MV-4-11 (cell line): ENCODE measurements around the gene HOATZ.

Experiments
- DNase-seq: peaks from one replicate; lab custom pipeline; 2025; lab: John Stamatoyannopoulos, UW

Gene HOATZ

DNA sequence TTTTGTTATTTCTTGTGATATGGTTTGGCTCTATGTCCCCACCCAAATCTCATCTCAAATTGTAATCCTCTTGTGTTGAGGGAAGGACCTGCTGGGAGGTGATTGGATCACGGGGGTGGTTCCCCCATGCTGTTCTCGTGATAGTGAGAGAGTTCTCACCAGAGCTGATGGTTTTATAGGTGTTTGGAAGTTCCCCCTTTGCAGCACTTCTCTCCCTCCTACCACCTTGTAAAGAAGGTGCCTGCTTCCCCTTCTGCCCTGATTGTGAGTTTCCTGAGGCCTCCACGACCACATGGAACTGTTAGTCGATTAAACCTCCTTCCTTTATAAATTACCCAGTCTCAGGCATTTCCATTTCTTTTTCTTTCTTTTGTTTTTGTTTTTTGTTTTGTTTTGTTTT lies 63.2 kb downstream of the HOATZ start:
- DNase-seq, result no peak

GRCh38 chr11:111581341-111581740 lies 66.8 kb downstream of the HOATZ start:
- no peak for DNase-seq

DNA sequence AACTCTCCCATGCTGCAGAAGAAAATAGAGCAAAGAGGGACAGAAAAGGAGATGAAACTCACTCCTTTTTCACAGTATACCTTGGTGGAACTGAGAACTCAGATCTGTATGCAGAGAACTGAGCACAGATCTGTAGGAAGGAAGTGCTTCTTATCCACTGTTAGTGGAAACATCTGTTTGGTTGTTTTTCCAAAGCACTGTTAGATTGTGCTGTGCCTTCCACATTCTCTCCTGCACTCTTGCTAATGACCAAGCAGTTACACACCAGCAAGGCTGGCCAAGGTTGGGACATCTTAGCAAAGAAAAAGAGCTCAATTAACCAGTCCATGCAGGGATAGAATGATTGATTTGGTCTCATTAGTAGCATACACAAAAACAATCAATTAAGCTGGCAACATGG lies 67.6 kb downstream of the HOATZ start:
- DNase-seq, result no peak

DNA sequence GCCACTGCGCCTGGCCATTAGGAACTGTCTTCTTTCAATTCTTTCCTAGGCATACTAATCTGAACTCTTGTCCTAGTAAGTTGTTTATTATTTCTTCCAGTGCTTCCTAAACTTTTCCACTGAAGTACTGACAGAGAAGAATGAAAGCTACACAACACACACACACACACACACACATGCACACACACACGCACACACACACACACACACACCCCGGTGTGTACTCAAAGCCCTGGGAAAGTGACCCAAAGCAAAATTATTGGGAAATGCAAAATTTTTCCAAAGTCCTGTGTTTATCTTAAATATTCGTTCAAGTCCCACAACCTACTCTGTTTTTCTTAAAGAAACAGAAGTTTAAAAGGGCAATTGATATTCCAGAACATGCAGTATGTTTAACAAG lies 68.3 kb downstream of the HOATZ start:
- DNase-seq, result no peak

- peak; percentile 85 for DNase-seq
These were observed 70.8 kb downstream of the HOATZ start for GRCh38 chr11:111585371-111585770.

- peak; percentile 39 for DNase-seq
These were observed 71.8 kb downstream of the HOATZ start for GRCh38 chr11:111586388-111586831.
